NCI-H748 (cell line): ENCODE measurements around the gene BTRC.
A peak's percentile ranks its signal among the peaks of the same experiment; 100 is the strongest.
"Not testable (repeated sequence)": the region's sequence is repeated elsewhere in the genome, so short reads cannot be mapped to it uniquely, and the experiment has no call there.

Experiments used
- DNase-seq: peaks from one replicate; lab custom pipeline; 2025; ENCODE audit not compliant: unreplicated experiment; lab: John Stamatoyannopoulos, UW

The BTRC gene

DNA sequence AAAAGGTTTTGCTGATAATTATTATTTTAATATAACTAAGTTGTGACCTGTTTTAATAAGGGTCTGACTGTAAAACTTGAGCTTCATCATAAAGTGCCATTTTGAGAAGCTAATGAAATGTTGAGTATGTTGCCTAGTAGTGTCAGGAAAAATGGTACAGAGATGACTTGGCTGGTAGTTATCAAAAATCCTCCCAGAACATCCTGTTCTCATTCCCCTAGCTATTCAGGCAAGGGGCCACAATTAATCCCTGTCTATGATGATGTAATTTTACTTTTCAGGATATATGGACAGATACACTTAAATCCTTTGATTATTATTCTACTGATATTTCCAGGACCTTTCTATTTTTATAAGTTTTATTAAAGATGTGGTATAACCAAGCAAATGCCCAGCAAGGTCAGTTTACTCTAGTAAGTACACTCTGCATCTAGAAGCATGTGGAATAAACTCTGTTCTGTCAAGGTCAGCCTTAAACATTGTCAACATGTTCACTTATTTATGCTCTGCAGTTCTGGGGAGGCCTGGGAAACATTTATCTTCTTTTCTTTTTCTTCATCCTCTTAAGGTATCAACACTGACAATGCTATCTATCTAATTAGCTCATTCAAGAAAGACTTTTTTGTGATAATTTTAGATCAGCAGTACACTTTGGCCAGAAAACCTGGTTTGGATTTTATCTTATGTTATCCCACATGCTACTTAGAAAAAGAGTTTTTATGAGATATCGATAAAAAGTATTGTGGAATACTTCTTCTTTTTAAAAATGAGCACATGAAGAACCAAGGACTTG lies 32.1 kb downstream of the BTRC start:
- DNase-seq, result no peak

DNA sequence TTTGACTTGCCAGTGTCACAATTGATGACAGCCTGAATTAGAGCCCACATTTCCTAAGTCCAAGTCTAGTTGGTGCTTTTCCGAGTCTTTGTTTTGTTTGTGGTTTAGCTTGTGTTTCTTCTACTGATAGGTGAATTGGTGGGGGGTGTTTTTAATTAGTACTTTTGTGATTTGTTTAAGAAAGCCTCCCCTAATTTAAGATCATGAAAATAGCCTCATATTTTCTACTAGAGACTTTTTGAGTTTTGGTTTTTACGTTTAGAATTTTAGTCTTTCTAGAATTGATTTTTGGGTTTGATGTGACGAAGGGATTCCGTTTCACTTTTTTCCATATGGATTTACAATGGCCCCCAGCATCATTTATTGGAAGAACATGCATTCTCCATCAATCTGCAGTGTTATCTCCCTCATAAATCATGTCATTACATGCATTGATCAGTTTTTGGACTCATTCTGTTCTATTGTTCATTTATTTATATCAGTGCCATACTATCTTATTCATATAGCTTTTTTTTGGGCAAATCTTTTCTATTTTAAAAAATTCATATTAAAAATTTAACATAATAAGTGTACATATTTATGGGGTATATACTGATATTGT lies 32.8 kb downstream of the BTRC start:
- DNase-seq, result no peak

DNA sequence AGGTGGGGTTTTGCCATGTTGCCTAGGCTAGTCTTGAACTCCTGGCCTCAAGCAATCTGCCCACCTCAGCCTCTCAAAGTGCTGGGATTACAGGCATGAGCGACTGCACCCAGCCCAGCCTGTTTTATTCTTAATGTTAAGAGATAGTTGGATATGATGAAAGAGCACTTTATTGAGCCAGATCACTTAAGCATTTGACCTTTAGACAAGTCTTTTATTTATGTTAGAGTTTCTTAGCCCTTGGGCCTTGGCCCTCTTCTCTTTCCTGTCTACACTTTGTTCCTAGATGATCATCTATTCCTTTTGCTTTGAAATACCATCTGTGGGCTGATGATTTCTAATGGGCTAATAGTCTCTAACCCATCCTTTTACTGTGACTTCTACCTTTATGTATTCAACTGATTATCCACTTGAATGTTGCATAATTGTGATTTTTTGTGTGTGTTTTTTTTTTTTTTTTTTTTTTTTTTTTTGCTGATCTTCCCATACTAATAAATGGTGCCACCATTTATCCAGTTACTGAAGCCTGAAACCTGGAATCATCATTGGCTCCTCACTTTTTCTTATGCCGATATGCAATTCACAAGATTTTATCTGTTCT lies 34.8 kb downstream of the BTRC start:
- DNase-seq, result no peak

DNA sequence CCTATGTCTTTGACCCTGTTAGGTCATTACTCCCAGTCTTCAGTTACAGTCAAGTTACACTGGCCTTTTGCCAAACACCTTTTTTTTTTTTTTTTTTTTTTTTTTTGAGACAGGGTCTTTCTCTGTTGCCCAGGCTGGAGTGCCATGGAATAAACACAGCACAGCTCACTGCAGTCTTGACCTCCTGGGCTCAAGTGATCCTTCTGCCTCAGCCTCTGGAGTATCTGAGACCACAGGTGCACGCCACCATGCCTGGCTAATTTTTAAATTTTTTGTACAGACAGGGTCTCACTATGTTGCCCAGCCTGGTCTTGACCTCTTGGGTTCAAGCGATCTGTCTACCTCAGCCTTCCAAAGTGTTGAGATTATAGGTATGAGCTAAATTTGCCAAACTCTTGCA lies 35.6 kb downstream of the BTRC start:
- not testable (repeated sequence) for DNase-seq

DNA sequence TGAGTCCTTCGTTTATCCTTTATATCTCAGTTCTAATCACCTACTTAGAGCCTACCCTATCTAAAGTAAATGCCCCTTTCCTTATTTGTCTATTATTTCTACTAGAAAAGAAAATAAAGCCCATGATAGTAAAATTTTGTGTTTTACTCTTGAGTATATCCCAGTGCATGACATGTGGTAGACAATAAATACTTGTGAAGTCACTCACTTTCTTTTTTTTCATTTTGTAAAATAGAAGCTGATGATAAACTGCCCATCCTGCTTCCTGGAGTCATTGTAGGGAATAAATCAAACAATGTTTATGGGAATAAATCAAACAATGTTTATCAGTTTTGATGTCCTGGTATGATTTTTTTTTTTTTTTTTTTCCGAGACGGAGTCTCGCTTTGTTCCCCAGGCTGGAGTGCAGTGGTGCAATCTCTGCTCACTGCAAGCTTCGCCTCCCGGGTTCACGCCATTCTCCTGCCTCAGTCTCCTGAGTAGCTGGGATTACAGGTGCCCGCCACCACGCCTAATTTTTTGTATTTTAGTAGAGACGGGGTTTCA lies 36.1 kb downstream of the BTRC start:
- DNase-seq, result no peak

DNA sequence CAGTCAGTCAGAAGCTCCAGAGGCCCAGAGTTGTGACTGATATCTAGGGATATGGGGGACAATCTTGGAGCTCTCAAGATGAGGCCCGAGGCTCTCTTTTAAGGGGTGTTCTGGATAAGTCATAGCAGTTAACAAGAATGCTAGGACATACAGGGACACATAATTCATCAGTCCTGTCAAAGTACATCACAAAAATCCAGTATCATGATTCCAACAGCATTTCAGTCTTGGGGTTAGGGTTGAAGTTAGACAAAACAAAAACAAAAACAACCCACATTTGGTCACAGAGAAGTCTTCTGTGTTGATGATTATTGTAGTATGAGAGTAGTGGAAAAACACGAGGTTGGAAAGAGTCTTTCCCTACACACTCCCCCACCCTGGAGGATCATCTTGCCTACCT lies 39.4 kb downstream of the BTRC start:
- no peak for DNase-seq

DNA sequence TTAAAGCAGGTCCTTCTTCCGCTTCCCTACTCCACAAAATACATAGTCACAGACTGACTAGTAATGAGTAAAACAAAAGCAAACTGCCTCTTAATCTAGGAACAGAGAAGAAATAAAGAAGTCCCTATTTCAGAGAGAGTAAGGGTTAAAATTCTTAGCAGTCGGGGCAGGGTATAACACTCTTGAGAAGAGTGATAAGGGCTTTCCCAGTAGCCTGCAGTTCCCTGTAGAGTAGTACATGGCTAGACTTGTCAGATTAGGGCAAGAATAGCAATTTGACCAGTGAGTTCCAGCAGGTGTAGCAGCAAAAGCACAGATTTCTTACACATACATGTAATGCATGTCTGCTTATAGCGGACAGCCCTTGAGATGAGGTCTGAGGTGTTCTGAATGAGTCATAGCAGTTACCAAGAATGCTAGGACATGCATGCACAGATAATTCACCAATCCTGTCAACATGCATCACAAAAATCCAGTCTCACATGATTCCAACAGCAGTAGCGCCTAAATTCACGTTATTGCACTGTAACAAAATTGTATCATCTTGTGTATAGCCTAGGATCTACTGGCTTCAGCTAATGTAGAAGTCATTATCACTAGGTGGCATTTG lies 40.7 kb downstream of the BTRC start:
- DNase-seq, result no peak

DNA sequence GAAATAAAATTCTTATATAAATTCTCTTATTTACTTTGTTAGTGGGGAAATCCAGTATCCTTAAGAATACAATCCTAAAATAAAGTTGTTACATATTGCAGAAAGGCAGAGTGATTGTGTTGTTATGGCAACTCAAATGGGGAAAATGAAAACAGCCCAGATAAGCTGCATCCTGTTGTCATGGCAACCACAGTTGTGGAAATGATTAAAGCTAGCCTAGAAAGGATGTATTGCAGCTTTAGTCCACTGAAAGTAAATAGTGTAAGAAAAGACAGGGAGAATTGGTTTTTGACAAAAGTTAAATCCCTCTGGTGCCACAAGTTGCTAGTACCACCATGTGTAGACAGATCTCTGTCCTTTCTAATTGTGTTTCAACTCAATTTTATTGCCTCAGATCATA lies 43.2 kb downstream of the BTRC start:
- peak; percentile 77 for DNase-seq

DNA sequence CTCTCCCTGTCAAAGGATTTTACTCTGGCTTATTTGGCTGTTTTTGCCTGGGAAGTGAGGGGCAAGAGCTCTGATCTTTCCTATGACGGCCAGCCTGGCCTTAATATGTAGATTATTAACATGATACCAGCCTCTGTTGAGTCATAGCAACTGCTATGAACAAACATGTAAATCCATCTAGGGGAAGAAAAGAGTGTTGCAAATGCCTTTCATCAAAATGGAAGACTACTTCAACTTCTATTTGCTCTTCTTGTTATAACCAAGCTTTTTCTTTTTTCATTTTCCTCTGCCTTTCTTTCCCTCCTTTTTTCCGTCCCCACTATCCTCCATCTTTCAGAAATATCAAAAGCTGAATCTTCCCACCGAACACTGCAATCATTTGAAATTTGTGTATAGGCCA lies 46.6 kb downstream of the BTRC start:
- no peak for DNase-seq

DNA sequence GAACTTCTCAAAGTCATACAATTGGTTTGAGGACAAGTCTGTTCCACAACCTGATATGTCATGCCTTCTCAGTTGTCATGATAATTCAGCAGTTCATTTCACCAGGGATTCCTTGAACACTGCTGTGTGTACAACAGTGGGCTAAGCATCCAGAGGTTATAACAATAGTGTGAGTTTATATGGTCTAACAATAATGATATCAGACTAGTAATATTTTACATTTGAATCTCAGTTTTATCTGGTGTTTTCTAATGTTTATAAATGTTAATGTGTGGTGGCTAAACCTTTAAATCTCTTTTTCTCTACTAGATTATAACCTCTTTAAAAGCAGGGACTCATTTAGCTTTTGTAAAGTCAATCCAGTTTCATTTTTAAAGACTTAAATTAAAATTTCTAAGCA lies 48.7 kb downstream of the BTRC start:
- DNase-seq, result no peak

DNA sequence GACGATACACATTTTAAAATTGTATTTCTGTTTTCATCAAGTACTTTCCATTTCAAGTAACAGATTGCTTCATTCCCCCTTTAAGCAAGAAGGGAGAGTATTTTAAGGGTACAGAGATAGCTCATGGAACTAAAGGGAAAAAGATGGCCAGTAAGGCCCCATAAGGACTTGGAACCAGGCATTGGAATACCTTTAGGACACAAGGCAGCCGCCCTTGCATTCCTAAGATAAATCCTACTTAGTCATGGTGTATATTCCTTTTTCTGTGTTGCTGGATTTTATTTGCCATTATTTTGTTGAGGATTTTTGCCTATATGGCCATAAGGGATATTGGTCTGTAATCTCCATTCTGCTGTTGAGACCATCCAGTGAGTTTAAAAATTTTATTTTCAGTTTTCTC lies 49.2 kb downstream of the BTRC start:
- DNase-seq, result no peak

DNA sequence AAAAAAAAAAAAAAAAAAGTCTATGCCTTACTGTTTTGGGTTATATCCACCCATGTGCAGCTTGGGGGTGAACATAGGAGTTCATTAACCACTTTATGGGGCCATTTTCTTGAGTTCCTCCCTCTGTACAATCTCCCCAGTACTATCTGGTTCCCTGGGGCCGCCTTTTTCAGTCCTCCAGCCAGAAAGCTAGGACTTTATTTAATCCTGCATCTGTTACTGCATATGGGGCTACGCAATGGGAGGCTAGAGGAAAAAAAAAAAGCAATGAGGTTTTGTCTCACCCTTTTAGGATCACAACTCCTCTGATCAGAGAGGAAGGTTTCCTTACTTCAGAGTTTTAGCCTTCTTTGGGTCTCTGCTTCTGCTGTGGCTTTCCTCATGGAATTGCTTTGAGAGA lies 51.0 kb downstream of the BTRC start:
- DNase-seq, result no peak

DNA sequence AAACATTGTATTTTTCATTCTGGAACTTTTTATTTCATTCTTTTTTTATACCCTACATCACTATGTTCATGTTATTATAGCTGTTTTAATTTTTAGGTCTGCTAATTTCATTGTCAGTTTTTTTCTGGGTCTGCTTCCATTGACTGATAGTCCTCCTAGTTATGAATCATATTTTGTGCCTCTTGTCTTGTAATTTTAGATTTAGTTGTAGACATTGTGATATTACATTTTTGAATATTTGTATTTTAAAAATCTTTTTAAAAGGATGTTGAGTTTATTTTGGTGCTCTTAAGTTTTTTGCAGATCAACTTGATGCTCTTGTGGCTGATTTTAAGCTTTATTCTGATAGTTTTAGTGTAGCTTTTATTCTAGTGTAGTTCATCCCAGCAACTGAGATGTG lies 57.6 kb downstream of the BTRC start:
- DNase-seq, result no peak

DNA sequence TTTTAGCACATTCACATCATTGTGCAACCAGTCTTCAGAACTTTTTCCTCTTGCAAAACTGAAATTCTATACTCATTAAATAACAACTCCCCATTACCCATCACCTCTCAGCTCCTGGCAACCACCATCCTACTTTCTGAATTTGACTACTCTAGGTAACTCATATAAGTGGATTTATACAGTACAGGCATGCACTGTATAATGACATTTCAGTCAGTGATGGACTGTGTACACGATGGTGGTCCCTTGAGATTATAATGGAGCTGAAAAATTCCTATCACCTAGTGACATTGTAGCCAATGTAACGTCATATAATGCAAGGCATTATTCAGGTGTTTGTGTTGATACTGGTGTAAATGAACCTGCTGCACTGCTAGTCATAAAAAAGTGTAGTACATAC lies 60.1 kb downstream of the BTRC start:
- DNase-seq, result no peak

DNA sequence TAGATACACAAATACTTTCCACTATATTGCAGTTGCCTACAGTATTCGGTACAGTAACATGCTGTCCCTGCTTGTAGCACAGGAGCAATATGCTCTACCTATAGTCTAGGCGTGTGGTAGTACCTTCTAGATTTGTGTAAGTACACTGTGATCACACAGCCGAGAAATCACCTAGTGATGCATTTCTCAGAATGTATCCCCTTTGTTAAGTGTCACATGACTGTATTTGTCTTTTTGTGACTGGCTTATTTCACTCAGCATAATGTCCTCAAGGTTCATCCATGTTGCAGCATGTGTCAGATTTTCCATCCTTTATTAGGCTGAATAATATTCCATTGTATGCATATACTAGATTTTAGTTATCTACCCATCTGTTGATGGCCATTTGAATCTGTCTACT lies 61.9 kb downstream of the BTRC start:
- no peak for DNase-seq

DNA sequence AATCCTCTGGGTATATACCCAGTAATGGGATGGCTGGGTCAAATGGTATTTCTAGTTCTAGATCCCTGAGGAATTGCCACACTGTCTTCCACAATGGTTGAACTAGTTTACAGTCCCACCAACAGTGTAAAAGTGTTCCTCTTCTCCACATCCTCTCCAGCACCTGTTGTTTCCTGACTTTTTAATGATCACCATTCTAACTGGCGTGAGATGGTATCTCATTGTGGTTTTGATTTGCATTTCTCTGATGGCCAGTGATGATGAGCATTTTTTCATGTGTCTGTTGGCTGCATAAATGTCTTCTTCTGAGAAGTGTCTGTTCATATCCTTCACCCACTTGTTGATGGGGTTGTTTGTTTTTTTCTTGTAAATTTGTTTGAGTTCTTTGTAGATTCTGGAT lies 68.0 kb downstream of the BTRC start:
- not testable (repeated sequence) for DNase-seq

DNA sequence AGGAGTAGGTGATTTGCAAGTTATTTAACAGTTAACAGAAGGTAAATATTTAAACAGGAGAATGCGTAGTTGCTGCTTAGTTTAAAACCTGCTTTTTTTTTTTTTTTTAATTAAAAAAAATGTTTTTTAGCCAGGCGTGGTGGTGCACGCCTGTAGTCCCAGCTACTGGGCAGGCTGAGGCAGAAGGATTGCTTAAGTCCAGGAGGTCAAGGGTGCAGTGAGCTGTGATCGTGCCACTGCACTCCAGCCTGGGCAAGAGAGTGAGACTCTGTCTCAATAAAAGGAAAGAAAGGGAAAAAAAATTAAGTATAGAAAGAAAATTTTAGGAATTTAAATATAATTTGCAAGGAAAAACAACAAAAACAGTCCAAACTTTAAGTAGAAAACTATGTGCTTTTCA lies 71.6 kb downstream of the BTRC start:
- DNase-seq, result no peak

DNA sequence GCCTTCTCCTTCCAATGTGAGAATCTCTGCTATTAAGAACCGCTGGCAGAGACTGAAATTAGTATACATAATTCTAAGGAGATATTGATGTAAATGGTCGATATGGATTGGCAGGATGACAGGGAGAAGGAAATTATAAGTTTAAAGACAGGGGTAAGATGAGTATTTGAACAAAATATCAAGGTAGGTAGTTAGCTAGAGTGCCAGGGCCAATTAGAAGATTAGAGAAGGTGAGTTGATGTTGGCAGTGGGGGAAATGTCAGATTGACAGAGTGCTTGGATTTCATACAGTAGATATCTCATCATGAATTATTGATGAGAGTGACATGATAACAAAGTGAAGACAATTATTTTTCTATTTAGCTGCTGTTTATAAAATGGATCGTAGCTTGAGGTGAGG lies 74.1 kb downstream of the BTRC start:
- no peak for DNase-seq

DNA sequence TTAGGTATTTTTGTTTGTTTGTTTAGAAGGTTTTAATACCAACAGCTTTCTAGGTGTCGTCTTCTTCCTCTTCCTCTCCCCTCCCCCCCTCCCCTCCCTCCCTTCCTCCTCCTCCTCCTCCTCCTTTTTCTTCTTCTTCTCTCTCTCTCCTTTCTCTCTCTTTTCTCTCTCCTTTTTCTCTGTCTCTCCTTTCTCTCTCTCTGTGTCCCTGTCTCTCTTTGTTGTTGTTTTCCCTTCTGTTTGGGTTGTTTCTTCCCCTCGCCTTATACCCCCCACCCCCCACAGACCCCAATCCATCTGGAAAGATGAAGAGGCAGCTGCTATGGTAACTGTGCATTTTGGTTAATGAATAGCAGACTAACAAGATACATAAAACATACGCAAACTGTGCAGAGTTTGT lies 75.5 kb downstream of the BTRC start:
- no peak for DNase-seq

DNA sequence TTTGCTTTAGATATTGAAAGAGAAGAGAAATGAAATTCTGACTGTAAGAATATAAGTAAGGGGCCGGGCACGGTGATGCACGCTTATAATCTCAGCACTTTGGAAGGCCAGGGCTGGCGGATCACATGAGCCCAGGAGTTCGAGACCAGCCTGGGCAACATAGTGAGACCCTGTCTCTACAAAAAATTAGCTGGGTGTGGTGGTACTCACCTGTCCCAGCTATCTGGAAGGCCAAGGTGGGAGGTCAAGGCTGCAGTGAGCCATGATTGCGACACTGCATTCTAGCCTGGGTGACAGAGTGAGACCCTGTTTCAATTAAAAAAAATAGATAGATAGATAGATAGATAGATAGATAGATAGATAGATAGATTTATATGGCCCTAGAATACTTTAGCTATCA lies 82.3 kb downstream of the BTRC start:
- DNase-seq, result no peak

DNA sequence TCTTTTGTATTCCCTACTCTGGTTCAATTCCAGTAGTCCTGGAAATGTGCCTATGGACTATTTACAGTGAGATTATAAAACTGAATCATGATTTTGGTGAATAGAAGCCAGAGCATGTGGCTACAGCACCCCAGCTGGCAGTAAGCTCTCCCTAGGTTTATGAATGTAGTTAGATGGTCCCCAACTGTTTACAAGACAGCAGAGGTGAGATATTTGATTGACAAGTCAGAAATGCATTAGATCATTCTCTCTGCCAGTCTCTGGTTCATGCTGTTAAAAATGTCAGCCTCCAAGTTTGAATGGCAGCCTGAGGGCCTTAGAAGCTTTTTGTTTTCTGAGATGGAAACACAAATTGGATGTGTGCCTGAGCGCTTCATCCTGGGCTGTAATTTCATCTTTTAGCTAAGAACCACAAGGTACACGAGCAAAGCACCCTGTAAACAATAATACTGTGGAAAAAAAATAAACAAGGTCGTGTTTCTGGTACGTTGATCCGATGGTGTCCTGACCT lies 85.0 kb downstream of the BTRC start:
- no peak for DNase-seq
